ENCODE data around the gene NAA20. TPM values are rescaled to one million over a fixed set of nuclear protein-coding genes. Genes with fewer than 3 reads are reported as not detected.

NAA20 gene
- total and polyA plus RNA-seq, 9 of the 15 experiments (the other 6 are each of a cell fraction or from before 2014, with no cell fraction given) = 51.4 to 361 (median 84.6) TPM

DNA sequence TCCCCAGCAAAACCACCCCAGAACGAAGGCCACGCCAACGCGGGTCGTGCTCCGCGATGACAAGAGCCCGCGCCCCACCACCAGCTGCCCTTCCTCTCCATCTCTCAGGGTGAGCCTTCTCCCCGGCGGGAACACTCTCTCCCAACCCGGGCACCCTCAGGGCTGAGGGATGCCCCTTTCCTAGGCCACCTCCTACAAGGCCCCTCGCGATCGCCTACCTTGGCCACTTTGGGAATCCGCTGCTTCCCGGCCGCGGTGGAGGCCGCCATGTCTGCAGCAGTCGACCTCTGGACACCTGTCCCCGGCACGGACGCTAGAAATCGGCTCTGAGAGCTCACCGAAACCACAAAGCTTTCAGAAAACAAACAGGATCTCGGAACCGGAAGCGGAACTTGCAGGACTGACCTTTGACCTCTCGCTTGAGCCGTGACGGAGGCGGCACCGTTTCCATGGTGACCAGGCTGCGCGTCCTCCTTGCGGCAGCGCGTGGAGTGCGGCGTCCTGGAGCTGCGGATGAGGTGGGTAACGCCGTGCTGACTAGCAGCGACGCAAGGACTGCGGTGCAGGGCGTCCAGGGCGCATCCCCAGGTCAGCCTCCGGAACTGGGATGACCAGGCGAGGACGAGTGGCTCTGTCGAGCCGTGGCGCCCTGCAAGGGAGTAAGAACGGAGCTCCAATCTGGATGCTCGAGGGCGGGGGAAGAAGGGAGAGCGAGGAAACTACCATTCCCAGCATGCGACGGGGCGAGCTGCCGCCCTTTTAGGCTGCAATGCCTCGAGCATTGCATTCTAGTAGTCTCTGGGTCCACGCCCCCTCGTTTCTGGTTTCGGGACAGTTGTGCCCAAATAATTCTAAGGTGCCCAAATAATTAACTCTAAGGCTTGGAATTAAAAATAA lies 35.2 kb downstream of the NAA20 start, which contains the start of the genes CFAP61 and CRNKL1 (continued):
- TF ChIP-seq ZNF644 (tag; IDR thresholded peaks at IDR 0.05; ENCODE audit: low read depth) (no peak), ELF1 (tag; IDR thresholded peaks at IDR 0.05) (peak; percentile 69), SUPT5H (IDR thresholded peaks at IDR 0.05) (peak; percentile 72), SMARCA4 (IDR thresholded peaks at IDR 0.05) (no peak), ATF1 (CRISPR knock-in tag; IDR thresholded peaks at IDR 0.05) (no peak), ATF1 (tag; IDR thresholded peaks at IDR 0.05) (peak; percentile 94), ARID4B (CRISPR knock-in tag; IDR thresholded peaks at IDR 0.05) (peak; percentile 99), SIN3B (IDR thresholded peaks at IDR 0.05; ENCODE audit: low read depth) (peak; percentile 58; the same call in 1 of the 2 replicates), RUNX1 (IDR thresholded peaks at IDR 0.05; ENCODE audit: low read depth) (no peak), ATF7 (IDR thresholded peaks at IDR 0.05) (peak; percentile 78)
- TF ChIP-seq, protein P1, sequence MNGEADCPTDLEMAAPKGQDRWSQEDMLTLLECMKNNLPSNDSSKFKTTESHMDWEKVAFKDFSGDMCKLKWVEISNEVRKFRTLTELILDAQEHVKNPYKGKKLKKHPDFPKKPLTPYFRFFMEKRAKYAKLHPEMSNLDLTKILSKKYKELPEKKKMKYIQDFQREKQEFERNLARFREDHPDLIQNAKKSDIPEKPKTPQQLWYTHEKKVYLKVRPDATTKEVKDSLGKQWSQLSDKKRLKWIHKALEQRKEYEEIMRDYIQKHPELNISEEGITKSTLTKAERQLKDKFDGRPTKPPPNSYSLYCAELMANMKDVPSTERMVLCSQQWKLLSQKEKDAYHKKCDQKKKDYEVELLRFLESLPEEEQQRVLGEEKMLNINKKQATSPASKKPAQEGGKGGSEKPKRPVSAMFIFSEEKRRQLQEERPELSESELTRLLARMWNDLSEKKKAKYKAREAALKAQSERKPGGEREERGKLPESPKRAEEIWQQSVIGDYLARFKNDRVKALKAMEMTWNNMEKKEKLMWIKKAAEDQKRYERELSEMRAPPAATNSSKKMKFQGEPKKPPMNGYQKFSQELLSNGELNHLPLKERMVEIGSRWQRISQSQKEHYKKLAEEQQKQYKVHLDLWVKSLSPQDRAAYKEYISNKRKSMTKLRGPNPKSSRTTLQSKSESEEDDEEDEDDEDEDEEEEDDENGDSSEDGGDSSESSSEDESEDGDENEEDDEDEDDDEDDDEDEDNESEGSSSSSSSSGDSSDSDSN (IDR thresholded peaks at IDR 0.05; ENCODE audit: borderline replicate concordance in 1 of 2, low read depth in 2 of 2, low read length in 2 of 2) = 0 out of 4 replicates have a peak, but pooled peaks of 1 of the 2 experiments have one; percentile 15

Data from K562 (cell line).